ENCODE data around the gene SBDS. TPM values are rescaled to one million over a fixed set of nuclear protein-coding genes. Genes with fewer than 3 reads are reported as not detected.

The SBDS gene
- total RNA-seq, 1 experiment from 2014 or later = 247 TPM

- DNase-seq (ENCODE audit: low read depth) = no peak
These were observed 48.8 kb downstream of the SBDS start for GRCh38 chr7:66946545-66946944.

GRCh38 chr7:66939325-66939724, 56.1 kb downstream of the SBDS start:
- DNase-seq (ENCODE audit: low read depth) = no peak

DNA sequence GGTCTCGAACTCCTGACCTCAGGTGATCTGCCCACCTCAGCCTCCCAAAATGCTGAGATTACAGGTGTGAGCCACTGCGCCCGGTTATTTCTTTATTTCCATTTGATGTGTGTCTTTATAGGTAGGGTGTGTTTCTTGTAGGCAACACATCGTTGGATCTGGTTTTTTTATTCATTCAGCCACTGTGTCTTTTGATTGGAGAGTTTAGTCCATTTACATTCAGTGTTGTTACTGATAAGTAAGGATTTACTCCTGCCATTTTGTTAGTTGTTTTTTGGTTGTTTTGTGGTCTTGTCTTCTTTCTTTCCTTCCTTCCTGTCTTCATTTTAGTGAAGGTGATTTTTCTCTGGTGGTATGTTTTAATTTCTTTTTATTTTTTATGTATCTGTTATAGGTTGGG, 57.4 kb downstream of the SBDS start:
- DNase-seq (ENCODE audit: low read depth) = no peak

Other genes with a start within 250 kb of the SBDS start
- 153 and 170 TPM in 2 replicates for gene TMEM248, start 74.4 kb downstream of the SBDS start, total RNA-seq (2014; rRNA removed)
- gene TYW1, start 1.2 kb upstream of the SBDS start, total RNA-seq (2014; rRNA removed) = 23.2 and 29.9 TPM in 2 replicates

Data from LHCN-M2 (cell line).